Stimulated activated CD4-positive, alpha-beta T cell treated with anti-CD3 and anti-CD28 coated beads, Interleukin-12 subunit alpha, Interleukin-12 subunit beta, amount 100 ng/mL, for 24 hours (primary cell): Measurements from ENCODE around the gene CER1.

Experiments used
- DNase-seq, 2 experiments: peaks; one replicate each; pipeline ENCODE4 v3.0.0-alpha.2; 2020; ENCODE audit warnings: low read depth in 2 of 2

The CER1 gene, protein sequence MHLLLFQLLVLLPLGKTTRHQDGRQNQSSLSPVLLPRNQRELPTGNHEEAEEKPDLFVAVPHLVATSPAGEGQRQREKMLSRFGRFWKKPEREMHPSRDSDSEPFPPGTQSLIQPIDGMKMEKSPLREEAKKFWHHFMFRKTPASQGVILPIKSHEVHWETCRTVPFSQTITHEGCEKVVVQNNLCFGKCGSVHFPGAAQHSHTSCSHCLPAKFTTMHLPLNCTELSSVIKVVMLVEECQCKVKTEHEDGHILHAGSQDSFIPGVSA

DNA sequence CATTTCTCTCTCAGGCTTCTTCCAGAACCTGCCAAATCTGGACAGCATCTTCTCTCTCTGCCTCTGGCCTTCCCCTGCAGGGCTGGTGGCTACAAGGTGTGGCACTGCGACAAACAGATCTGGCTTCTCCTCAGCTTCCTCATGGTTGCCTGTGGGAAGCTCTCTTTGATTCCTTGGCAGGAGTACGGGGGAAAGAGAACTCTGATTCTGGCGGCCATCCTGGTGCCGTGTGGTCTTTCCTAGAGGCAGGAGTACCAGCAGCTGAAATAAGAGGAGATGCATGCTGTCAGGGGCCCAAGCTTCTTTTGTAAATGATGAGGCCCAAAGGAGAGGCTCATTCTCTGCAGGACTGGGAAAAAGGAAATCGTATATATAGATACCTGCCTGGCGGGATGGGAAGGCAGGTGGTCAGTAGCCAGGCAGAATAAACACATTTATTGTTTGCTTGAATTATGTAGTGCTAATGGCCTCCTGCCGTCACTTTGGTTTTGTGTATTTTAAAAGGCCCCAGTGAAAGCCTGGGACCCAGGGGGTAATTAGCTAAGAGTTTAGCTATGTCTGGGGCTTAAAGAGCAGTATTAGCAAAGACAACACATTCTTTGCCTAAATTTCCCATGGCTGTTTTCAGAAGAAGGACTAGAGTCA lies at the start of gene CER1:
Gene CER1 (minus strand): TSS at position 343 of the 645 bp plus-strand sequence. CDS start 61 bp downstream, at position 282.
- DNase-seq, result no peak

DNA sequence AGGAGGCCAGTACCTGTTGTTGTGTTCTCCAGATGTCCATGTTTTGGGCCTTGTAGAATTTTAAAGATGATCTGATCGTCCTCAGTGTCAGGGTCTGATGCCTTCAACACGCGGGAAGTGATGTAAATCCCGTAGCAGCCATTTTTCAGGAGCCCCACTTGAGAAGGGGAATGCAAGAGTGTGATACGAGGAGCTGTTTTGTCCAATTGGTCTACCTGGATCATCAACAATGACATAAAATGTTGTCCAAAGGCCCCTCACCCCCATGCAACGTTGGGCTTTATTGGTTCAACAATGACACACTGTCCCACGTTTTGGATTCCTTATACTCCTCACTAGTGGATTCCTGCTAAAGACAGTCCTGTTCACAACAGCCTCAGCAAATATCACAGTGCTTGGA lies 48.1 kb upstream of the CER1 start:
- no peak for DNase-seq

DNA sequence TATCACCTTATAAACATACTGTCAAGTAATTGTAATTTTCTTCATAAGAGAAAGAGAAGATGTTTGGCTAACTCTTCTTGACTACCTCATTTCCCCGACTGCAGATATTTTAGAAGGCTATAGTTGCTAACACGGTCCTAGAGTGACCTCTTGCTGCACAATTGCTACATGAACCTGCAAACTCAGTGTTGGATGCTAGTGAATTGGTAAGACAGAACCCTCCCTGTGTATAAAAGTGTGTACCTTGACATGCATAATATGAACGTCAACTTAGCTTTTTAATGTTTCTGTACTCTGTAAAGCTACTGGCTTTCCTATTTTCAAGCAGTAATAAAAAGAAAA lies 46.7 kb upstream of the CER1 start:
- DNase-seq, result no peak

- no peak for DNase-seq
Measured at GRCh38 chr9:14768405-14769229, 46.1 kb upstream of the CER1 start.

DNA sequence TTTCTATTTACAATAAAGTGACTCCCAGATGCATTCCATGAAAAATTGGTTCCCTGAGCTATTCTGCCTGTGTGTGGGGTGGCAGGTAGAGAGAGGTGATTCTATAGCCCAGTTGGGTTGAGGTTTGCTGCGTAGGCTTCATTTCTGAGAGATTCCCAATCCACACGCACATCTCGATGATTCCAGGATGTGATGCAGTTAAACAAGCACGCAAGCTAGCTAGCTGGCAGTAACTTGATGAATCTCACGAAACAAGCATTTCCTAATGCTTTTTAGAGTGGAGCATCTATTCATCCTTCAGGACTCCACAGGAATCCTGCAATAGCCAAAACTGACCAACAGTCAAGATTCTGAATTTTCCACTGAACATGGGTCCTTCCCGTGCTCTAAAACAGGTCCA lies 43.8 kb upstream of the CER1 start:
- no peak for DNase-seq

GRCh38 chr9:14761584-14761983 lies 39.1 kb upstream of the CER1 start:
- DNase-seq, result no peak

- no peak for DNase-seq
Measured at GRCh38 chr9:14760060-14760459, 37.5 kb upstream of the CER1 start.

GRCh38 chr9:14756291-14756690 lies 33.8 kb upstream of the CER1 start:
- DNase-seq, result no peak

GRCh38 chr9:14752871-14753270 lies 30.3 kb upstream of the CER1 start:
- no peak for DNase-seq

DNA sequence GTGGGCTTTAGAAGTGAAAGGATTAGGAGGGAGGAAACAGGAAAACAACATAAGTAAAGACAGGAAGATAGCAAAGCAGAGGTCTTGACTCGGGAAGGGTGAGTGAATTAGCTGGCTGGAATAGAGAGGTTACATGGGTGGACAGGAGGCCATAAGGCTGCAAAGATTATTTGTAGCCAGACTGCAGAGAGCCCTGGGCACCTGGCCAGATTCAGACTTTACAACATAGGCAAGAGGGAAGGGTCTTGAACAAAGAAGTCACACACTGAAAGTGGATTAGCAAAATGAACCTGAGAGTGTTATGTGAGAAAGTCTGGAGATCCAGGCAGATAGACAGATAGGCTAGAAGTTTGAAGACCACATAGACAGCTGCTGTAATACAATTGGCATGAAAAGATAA lies 29.7 kb upstream of the CER1 start:
- DNase-seq, result no peak

DNA sequence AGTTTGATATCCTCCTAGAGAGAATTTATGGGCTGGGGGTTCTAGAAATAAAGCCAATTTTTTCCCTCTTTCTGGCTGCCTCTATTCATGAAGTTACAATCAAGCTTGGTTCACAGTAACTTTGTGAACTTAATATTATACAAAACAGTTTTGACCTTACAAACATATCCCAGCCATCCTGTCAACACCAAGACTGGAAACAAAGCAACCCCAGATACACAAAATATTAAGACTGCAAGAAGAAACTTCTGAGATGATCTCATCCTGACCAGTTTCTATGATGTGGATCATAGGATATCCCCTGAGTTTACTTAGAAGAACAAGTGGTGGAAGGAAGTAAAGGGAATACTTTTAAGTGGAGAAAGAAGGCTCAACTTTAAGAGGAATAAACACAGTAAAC lies 28.3 kb upstream of the CER1 start:
- no peak for DNase-seq

- no peak for DNase-seq
Measured at GRCh38 chr9:14749741-14750211, 27.2 kb upstream of the CER1 start.

DNA sequence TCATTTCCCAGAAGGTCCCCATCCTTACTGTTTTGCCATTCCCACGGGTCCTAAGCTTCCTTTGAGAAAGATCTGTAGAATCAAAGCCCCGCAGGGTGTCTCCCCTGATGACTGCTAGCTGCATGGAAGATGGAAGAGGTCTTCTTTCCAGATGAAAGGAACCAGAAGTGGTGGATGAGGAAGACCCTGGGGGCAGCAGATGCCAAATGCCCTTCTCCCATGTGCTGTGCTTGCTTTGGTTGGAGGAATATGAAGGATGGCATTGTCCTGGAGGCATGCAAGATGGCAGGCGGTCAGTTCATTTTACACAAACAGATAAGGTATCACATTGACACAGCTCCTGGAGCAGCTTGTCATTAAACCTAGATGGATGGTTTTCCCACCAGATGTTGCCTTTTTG lies 25.8 kb upstream of the CER1 start:
- DNase-seq, result no peak

- no peak for DNase-seq
Measured at GRCh38 chr9:14747111-14747510, 24.6 kb upstream of the CER1 start.

DNA sequence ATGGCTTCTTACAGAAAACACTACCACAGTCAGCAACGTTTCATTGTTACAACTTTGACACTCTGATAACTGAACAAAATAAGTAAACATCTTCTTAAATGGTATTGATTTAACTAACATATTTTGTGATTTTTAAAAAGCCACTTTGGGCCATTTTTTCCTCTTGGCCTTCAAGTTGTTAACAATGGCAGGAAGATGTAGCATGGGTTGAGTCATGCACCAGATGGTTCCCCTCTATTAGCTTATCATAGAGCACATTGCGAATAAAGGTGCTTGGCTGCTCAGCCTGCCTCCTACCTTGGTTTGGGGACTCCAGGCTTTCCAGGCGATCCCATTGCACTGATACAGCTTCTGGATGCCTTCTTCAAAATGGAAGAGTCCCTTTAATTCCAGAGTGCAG lies 24.1 kb upstream of the CER1 start:
- DNase-seq, result no peak

DNA sequence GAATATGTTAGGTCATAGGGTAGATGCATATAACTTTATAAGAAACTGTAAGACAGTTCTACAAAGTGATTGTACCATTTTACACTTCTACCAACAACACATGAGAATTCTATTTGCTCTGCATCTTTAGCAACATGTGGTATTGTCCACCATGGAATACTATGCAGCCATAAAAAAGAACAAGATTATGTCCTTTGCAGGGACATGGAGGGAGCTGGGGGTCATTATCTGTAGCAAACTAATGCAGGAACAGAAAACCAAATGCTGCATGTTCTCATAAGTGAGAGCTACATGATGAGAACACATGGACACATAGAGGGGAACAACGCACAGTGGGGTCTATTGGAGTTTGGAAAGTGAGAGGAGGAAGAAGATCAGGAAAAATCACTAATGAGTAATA lies 22.2 kb upstream of the CER1 start:
- DNase-seq, result no peak

DNA sequence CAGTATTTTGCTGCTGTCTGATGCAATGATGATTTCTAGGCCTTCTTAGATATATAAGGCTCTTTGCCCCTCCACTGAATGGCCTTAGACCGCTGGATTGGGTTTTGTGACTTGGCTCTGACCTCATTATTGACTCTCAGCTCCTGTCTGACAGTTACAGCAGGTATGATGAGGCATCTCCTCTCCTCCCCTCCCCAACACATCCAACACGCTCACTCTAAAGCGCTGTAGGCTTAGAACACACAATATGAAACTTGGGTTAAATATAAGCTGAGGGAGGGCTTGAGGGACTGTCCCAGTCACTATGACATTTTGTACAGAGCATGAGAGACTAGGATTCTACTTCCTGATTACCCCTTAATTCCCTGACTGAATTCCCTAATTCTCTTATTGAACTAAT lies 18.8 kb upstream of the CER1 start:
- DNase-seq, result no peak

GRCh38 chr9:14733133-14733532 lies 10.6 kb upstream of the CER1 start:
- DNase-seq, result no peak

DNA sequence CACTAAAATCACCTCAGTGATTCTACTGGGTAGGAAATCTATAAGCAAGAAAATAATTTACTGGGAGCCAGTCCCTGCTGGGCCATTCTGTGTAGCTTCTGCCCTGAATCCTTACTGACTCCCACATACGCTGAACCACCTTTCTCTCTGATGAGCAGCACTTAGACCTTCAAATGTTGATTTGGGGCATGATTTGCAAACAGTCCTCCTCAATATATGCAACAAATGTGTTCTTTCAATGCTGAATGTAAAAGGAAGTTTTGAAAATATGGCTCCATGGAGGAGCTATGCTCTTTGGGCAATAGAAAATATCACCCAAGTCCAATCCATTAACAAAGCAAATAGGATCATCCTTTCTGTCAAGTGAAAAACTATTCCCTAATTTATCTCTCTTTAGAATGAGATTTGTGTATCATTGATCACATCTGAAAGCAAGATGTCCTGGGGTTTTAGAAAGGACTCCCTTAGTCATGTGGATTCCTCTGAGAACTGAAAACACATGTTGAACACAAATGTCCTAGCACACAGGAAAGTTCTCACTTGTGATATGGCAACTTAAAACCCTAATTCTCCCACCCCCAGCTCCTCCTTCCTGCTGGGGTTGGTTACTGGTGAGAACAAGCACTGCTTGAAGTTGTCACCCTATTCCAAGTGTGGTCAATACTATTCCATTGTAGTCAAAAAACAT lies 8.9 kb upstream of the CER1 start:
- no peak for DNase-seq

DNA sequence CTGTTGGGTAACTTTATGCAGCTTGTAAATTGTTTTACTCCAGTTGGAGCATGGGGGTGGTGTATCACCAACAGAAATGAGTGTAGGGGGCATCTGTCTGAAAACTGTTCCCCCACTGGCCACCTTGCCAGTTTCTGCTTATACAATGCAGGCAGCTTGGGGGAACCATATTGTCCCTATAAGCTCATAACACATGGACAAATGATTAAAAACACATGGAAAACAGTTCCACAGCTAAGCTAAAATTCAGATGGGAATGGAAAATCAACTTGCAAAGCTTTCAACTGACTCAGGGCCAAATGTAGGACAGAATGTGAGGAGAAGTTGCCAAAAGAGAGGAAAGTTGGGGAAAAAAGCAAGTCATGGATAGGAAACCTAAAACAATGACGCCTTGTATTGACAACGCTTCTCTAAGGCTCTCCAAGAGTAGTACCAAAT lies 7.9 kb upstream of the CER1 start:
- no peak for DNase-seq

- no peak for DNase-seq
Measured at GRCh38 chr9:14723301-14723700, 768 bp upstream of the CER1 start.

DNA sequence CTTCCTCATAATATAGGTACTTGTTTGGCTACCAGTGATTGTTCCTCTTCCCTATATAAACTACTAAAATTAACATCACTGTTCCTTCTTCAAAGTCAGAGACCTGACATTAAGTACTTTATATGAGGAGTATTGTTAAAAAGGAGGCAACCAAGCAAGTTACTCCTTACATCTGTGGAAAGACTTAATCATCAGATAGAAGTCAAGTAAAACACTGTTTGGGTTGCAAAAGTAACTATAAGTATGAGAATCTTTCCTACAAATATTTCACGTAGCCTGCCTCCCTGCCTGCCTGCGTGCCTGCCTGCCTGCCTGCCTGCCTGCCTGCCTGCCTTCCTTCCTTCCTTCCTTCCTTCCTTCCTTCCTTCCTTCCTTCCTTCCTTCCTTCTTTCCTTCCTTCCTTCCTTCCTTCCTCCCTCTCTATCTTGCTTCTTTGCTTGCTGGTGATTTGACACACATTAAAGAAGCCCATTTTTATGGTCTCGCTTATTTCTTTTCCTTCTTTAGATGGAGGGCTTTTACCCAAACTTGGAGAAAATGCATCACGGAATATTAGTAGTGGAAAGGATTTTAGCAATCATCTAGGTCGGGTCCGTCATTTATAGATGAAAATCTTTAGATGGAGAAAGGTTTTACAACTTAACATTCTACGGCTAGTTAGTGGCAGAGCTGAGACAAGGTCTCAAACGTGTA lies 3.2 kb downstream of the CER1 start:
- no peak for DNase-seq
